SK-N-SH (cell line): Measurements from ENCODE around the gene FOXA3. TPM values are rescaled to one million over a fixed set of nuclear protein-coding genes. Genes with fewer than 3 reads are reported as not detected.
A peak's percentile ranks its signal among the peaks of the same experiment; 100 is the strongest.

Source experiments
- CTCF ChIA-PET: fragments of 300-600, 350-600 bp; formaldehyde crosslinking; extraction: SDS; loops from one replicate; lab custom pipeline; 2021; lab: Yijun Ruan, JAX
- POLR2A ChIA-PET: fragments of 350-600 bp; sonication (Branson Sonifier 250); formaldehyde crosslinking; extraction: SDS; loops from one replicate; lab custom pipeline; 2020; ENCODE audit warnings: antibody characterized with exemption, inconsistent platforms; lab: Yijun Ruan, JAX
- DNase-seq: peaks from one replicate; pipeline ENCODE4 v3.0.0; 2012
- H2AFZ ChIP-seq: fragments of 200-600 bp; sonication (generic); 2 replicates; pipeline ENCODE4 v1.8.1; 2016; ENCODE audit warnings: antibody characterized with exemption, mild to moderate bottlenecking, low read depth
- H3F3A ChIP-seq: fragments of 200-600 bp; sonication (generic); replicated peaks from 2 replicates; pipeline ENCODE3; 2016; ENCODE audit warnings: antibody characterized with exemption, mild to moderate bottlenecking; ENCODE audit not compliant: insufficient read depth
- H3K27ac ChIP-seq, 2 experiments: fragments of 200-500 bp in 1 of 2; fragments of 200-600 bp in 1 of 2; sonication (Bioruptor generic) in 1 of 2; sonication (generic), shearing (Covaris generic) in 1 of 2; 2 replicates each; pipeline versions ENCODE4 v1.5.1 to v1.6.1; 2014 to 2016; ENCODE audit warnings: low read depth in 2 of 2, inconsistent platforms in 1 of 2, low read length in 1 of 2, mild to moderate bottlenecking in 1 of 2, mixed read lengths in 1 of 2
- H3K27me3 ChIP-seq: fragments of 200-600 bp; sonication (generic), shearing (Covaris generic); 2 replicates; pipeline ENCODE4 v1.6.1; 2016; ENCODE audit warnings: mixed run types; ENCODE audit not compliant: insufficient read depth
- H3K36me3 ChIP-seq, 2 experiments: fragments of 200-500 bp in 1 of 2; fragments of 200-600 bp in 1 of 2; sonication (Bioruptor generic) in 1 of 2; sonication (generic) in 1 of 2; replicated peaks in 1 of 2; 2 replicates each; pipeline versions ENCODE3 to v1.5.1; 2014 to 2016; ENCODE audit warnings: low read length in 1 of 2, mild to moderate bottlenecking in 1 of 2; ENCODE audit not compliant: insufficient read depth in 2 of 2, control insufficient read depth in 1 of 2
- H3K4me1 ChIP-seq, 2 experiments: fragments of 200-500 bp in 1 of 2; fragments of 200-600 bp in 1 of 2; sonication (Bioruptor generic) in 1 of 2; sonication (generic), shearing (Covaris generic) in 1 of 2; 2 replicates each; pipeline versions ENCODE4 v1.5.1 to v1.6.1; 2014 to 2016; ENCODE audit warnings: low read depth in 1 of 2, low read length in 1 of 2, mixed run types in 1 of 2; ENCODE audit not compliant: insufficient read depth in 2 of 2, control insufficient read depth in 1 of 2
- H3K4me2 ChIP-seq: fragments of 200-600 bp; sonication (generic), shearing (Covaris generic); 2 replicates; pipeline ENCODE4 v1.6.1; 2017; ENCODE audit warnings: mixed run types
- H3K4me3 ChIP-seq, 2 experiments: fragments of 200-500 bp in 1 of 2; fragments of 200-600 bp in 1 of 2; sonication (Bioruptor generic) in 1 of 2; sonication (generic), shearing (Covaris generic) in 1 of 2; 2 replicates each; pipeline versions ENCODE4 v1.5.1 to v1.8.1; 2014 to 2016; ENCODE audit warnings: low read depth in 2 of 2, inconsistent platforms in 1 of 2, low read length in 1 of 2, mild to moderate bottlenecking in 1 of 2, mixed read lengths in 1 of 2, moderate library complexity in 1 of 2
- H3K79me2 ChIP-seq: fragments of 200-600 bp; sonication (generic); 2 replicates; pipeline ENCODE4 v1.8.1; 2017; ENCODE audit warnings: mild to moderate bottlenecking; ENCODE audit not compliant: insufficient read depth
- H3K9ac ChIP-seq: fragments of 200-600 bp; sonication (generic); 2 replicates; pipeline ENCODE4 v1.6.1; 2017; ENCODE audit warnings: mixed run types
- H3K9me2 ChIP-seq: fragments of 200-600 bp; sonication (generic); 2 replicates; pipeline ENCODE4 v1.6.1; 2017; ENCODE audit warnings: mixed run types
- H3K9me3 ChIP-seq: fragments of 200-600 bp; sonication (generic); 2 replicates; pipeline ENCODE4 v1.6.1; 2017; ENCODE audit warnings: mixed run types, mild to moderate bottlenecking, moderate library complexity
- H4K20me1 ChIP-seq: fragments of 200-600 bp; sonication (generic); 2 replicates; pipeline ENCODE4 v1.6.1; 2017; ENCODE audit warnings: mild to moderate bottlenecking, mixed run types; ENCODE audit not compliant: insufficient read depth
- GATA2 ChIP-seq: sonication (generic); formaldehyde crosslinking; IDR thresholded peaks from 2 replicates; pipeline ENCODE4 v1.5.0; 2020; ENCODE audit warnings: mild to moderate bottlenecking, missing genetic modification reagents
- JUND ChIP-seq: IDR thresholded peaks from 2 replicates; pipeline ENCODE4 v1.4.0; 2012
- MXI1 ChIP-seq: IDR thresholded peaks from 2 replicates; pipeline ENCODE4 v1.6.1; 2012; ENCODE audit warnings: mild to moderate bottlenecking, low read depth, low read length, improper control_type of control experiment
- NFIC ChIP-seq: IDR thresholded peaks from 2 replicates; pipeline ENCODE4 v1.4.0; 2012; ENCODE audit warnings: borderline replicate concordance
- POLR2AphosphoS5 ChIP-seq: IDR thresholded peaks from 2 replicates; pipeline ENCODE4 v1.6.1; 2012; ENCODE audit warnings: low read depth, low read length
- RFX5 ChIP-seq: IDR thresholded peaks from 2 replicates; pipeline ENCODE4 v1.6.1; 2012; ENCODE audit warnings: mild to moderate bottlenecking, improper control_type of control experiment, low read length
- RXRA ChIP-seq: IDR thresholded peaks from 2 replicates; pipeline ENCODE4 v1.4.0; 2012; ENCODE audit warnings: low read depth, mild to moderate bottlenecking, borderline replicate concordance
- SMC3 ChIP-seq: IDR thresholded peaks from 2 replicates; pipeline ENCODE4 v1.6.1; 2012; ENCODE audit warnings: low read depth, low read length, improper control_type of control experiment
- WGBS: methylation state at CpG from one replicate; pipeline ENCODE4 v1.1.6; 2017; ENCODE audit warnings: low lambda C conversion rate; 5-methylcytosine and 5-hydroxymethylcytosine counted together
- polyA plus RNA-seq, 3 experiments: library from polyadenylated mRNA; depleted of rRNA; stranded (reverse); fragments of >200 nt; gene quantifications; 2 replicates each; pipeline ENCODE4 v1.2.3, GENCODE V29; 2012
- TF ChIP-seq, protein P1 (sequence below): IDR thresholded peaks from 2 replicates; pipeline ENCODE4; 2012
- TF ChIP-seq, protein P2 (sequence below): IDR thresholded peaks from 2 replicates; pipeline ENCODE4 v1.4.0; 2012; ENCODE audit warnings: low read depth

Gene FOXA3
- polyA plus RNA-seq, 1 of the 3 experiments (the other 2 are of a cell fraction) = 1.5 TPM

DNA sequence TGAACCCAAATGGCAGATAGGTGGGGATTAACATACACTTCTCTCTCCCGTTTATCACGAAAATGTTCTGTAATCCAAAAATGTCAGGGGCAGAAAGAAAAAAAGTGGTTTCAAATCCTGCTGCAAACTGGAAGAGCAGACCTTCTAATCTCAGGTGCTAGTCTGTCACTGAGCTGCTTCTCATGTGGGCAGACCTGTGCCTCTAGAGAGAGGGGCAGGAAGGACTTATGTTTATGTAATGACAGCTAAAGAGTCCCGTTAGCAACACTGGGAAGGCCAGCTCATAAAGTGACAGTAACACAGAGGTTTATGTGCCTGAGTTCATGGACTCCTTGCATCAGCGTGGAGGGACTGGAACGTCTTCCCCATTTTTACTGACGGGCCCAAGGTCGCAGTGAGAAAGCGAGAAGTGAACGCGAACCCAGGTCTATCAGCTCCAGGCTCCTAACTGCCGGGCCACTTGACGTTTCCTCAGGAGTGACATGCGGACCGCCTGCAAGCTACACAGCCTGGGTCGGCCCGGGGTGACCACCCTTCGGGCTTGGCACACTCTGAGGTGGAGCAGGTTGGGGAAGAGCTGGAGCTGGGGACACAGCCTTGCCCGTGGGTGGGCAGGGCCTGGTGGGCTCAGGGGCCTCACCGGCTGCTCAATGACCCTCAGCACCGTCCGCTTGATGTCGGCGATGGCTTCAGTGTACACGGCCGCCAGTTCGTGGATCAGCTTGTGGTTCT lies 39.4 kb upstream of the FOXA3 start:
- H3K27me3 ChIP-seq = no peaks in the 10 kb centered on the region
- POLR2A ChIA-PET = no interaction called here
- no peaks in the 10 kb centered on the region for H4K20me1 ChIP-seq
- H3F3A ChIP-seq = no peaks in the 10 kb centered on the region
- H3K79me2 ChIP-seq = no peaks in the 10 kb centered on the region
- no peaks in the 10 kb centered on the region for H3K9me3 ChIP-seq
- H3K9ac ChIP-seq = no peak overlapping the region
- H3K36me3 ChIP-seq = peaks cover 7 to 76% of the 10 kb centered on the region in 2 experiments
- DNase-seq = no peak
- CTCF ChIA-PET = interaction anchor here (1.5 to 10.9 kb wide), 4 partner anchors 9 to 85 kb away, joined by 3 to 137 read pairs (median 8); partner anchors contain the start of gene RSPH6A
- H3K27ac ChIP-seq = no peak overlapping the region; a peak in 1 of 4 replicates
- no peak overlapping the region for H3K4me3 ChIP-seq
- 93% methylated on average over 17 of the region's 26 CpGs for WGBS
- H3K4me2 ChIP-seq = no peak overlapping the region
- no peak overlapping the region for H2AFZ ChIP-seq
- TF ChIP-seq SMC3 (no peak), POLR2AphosphoS5 (no peak)
- H3K4me1 ChIP-seq = peaks cover 0 to 17% of the 10 kb centered on the region in 2 experiments; a peak in 1 of 4 replicates
- H3K9me2 ChIP-seq = no peaks in the 10 kb centered on the region

DNA sequence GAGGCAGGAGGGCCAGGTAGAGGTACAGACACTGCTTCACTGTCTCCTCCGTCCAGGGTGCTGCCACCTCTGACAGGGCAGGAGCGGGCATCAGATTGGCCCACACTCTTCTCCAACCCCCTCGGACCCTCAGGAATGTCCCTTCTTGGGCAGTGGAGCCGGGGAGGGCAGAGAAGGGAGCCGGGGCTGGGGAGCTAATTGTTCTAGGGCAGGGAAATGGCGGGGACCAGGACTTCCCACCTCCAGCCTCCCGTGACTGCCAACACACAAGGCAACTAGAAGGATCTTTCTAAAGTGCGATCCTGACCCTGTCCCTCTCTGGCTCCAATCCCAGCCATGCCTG lies 38.9 kb upstream of the FOXA3 start:
- H3K27ac ChIP-seq = no peak overlapping the region; a peak in 1 of 4 replicates
- peaks cover 8 to 77% of the 10 kb centered on the region in 2 experiments for H3K36me3 ChIP-seq
- H2AFZ ChIP-seq = no peak overlapping the region
- no peaks in the 10 kb centered on the region for H3K79me2 ChIP-seq
- no peak overlapping the region for H3K4me2 ChIP-seq
- 86% methylated on average over 3 of the region's 8 CpGs for WGBS
- H3K27me3 ChIP-seq = no peaks in the 10 kb centered on the region
- peaks cover 0 to 17% of the 10 kb centered on the region in 2 experiments; a peak in 1 of 4 replicates for H3K4me1 ChIP-seq
- no peak for DNase-seq
- TF ChIP-seq, protein P1, sequence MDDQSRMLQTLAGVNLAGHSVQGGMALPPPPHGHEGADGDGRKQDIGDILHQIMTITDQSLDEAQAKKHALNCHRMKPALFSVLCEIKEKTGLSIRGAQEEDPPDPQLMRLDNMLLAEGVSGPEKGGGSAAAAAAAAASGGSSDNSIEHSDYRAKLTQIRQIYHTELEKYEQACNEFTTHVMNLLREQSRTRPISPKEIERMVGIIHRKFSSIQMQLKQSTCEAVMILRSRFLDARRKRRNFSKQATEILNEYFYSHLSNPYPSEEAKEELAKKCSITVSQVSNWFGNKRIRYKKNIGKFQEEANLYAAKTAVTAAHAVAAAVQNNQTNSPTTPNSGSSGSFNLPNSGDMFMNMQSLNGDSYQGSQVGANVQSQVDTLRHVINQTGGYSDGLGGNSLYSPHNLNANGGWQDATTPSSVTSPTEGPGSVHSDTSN = no peak
- TF ChIP-seq RFX5 = no peak
- TF ChIP-seq JUND = no peak
- no peaks in the 10 kb centered on the region for H3K9me2 ChIP-seq
- ChIA-PET POLR2A (no interaction called here), CTCF (interaction anchor here (3.2 to 10.9 kb wide), 2 partner anchors 9 to 57 kb away, joined by 13 to 137 read pairs; partner anchors contain the start of gene RSPH6A)
- no peak overlapping the region for H3K9ac ChIP-seq
- no peaks in the 10 kb centered on the region for H4K20me1 ChIP-seq
- no peaks in the 10 kb centered on the region for H3K9me3 ChIP-seq
- no peak overlapping the region for H3K4me3 ChIP-seq
- no peaks in the 10 kb centered on the region for H3F3A ChIP-seq

DNA sequence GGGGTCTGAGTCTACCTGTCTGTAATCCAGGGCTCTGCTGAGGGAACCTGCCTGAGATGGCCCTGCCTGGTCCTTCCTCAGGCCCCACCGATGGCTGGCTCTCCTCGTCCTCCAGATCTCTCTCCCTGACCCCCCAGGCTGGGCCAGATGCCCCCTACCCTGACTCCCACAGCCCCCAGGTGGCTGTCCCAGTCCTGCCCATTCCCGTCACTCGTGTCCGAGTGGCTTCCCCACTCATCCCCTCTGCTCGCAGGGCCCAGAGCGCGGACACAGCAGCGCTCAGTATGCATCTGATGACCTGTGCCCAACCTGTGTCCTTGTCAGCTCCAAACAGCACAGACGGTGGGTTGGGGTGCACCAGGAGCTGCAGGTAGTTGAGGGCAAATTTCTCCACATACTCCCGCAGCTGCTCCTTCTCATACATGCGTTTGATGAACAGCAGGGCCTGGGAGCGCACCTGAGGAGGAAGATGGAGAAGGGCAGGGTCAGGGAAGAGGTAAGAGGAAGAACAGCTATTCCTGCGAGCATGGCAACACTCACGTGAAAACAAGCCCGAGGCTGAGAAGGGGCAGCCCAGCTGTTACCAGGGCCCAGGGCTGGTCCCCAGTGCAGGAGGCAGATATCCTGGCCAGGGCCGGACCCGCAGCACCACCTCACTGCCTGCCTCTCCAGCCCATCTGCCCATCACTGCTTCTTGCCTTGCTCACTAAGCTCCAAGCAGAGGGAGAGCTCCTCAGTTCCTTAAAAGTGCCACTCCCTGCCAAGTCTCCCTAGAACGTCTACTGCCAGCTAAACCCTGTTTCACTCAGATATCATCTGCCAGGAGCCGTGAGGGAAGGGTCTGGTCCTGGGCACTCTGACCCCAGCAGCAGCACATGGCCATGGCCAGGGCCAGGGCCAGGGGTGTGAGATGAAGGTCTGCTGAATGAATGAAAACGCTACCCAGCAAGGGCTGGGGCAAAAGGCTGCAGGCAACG lies 37.9 kb upstream of the FOXA3 start:
- POLR2A ChIA-PET = interaction anchor here (1.2 to 1.5 kb wide), 2 partner anchors 9 to 60 kb away, joined by 3 to 9 read pairs; partner anchors contain the start of gene IRF2BP1
- Histone ChIP-seq H3K27ac (peak overlapping the region in 1 of 2 experiments; percentile 34; a peak in 1 of 4 replicates), H3K79me2 (no peaks in the 10 kb centered on the region)
- TF ChIP-seq, protein P2, sequence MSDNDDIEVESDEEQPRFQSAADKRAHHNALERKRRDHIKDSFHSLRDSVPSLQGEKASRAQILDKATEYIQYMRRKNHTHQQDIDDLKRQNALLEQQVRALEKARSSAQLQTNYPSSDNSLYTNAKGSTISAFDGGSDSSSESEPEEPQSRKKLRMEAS = no peak
- no peak for TF ChIP-seq NFIC
- no peak for TF ChIP-seq MXI1
- no peak for TF ChIP-seq RXRA
- peak; percentile 88 for TF ChIP-seq GATA2
- TF ChIP-seq, all 33 proteins: peak for 1
- WGBS = 83% methylated on average over 22 of the region's 22 CpGs
- H3K4me3 ChIP-seq = no peak overlapping the region
- H3K36me3 ChIP-seq = peaks cover 8 to 81% of the 10 kb centered on the region in 2 experiments
- H3F3A ChIP-seq = no peaks in the 10 kb centered on the region
- no peak overlapping the region for H3K9ac ChIP-seq
- DNase-seq = peak; percentile 70
- peaks cover 0 to 17% of the 10 kb centered on the region in 2 experiments; a peak in 1 of 4 replicates for H3K4me1 ChIP-seq
- no peak overlapping the region for H2AFZ ChIP-seq
- CTCF ChIA-PET = interaction anchor here (0.9 to 10.9 kb wide), 8 partner anchors 10 to 56 kb away, joined by 3 to 137 read pairs (median 4); partner anchors contain the start of genes DMWD and RSPH6A
- no peaks in the 10 kb centered on the region for H3K9me2 ChIP-seq
- no peaks in the 10 kb centered on the region for H3K9me3 ChIP-seq
- no peaks in the 10 kb centered on the region for H4K20me1 ChIP-seq
- no peak overlapping the region for H3K4me2 ChIP-seq
- no peaks in the 10 kb centered on the region for H3K27me3 ChIP-seq
